ENCODE measurements around the gene LMO1. TPM values are rescaled to one million over a fixed set of nuclear protein-coding genes. Genes with fewer than 3 reads are reported as not detected.

Gene LMO1
- total RNA-seq, 2 experiments from 2014 or later = not detected

- no peak overlapping the region for H3K4me3 ChIP-seq (ENCODE audit: low read length)
Measured at GRCh38 chr11:8218409-8218808, 45.3 kb downstream of the LMO1 start.

GRCh38 chr11:8217926-8218325 lies 45.8 kb downstream of the LMO1 start:
- Mint-ChIP-seq H3K9me3 (no peaks in the 10 kb centered on the region), H3K27ac (no peak overlapping the region), H3K4me1 (ENCODE audit: low read depth) (no peaks in the 10 kb centered on the region), H3K4me3 (no peak overlapping the region), H3K27me3 (no peaks in the 10 kb centered on the region), H3K36me3 (ENCODE audit: low read depth) (no peaks in the 10 kb centered on the region)
- Histone ChIP-seq H3K9me3 (ENCODE audit: control insufficient read depth in 1 of 2, insufficient read depth in 1 of 2, low read length in 2 of 2) (no peaks in the 10 kb centered on the region), H3K27ac (ENCODE audit: low read depth in 1 of 2, low read length in 2 of 2) (no peak overlapping the region), H3K36me3 (ENCODE audit: insufficient read depth, low read length) (no peaks in the 10 kb centered on the region), H3K4me1 (ENCODE audit: insufficient read depth, low read length) (no peaks in the 10 kb centered on the region), H3K27me3 (ENCODE audit: control insufficient read depth in 1 of 2, insufficient read depth in 2 of 2, low read length in 2 of 2) (no peaks in the 10 kb centered on the region), H3K4me3 (ENCODE audit: low read length) (no peak overlapping the region)
- intact Hi-C loops (cut with DNase I, micrococcal nuclease) = no loop called here
- no peak for DNase-seq
- ChIA-PET POLR2A (no interaction called here), CTCF (no interaction called here)
- no peak for ATAC-seq (ENCODE audit: poor library complexity)
- TF ChIP-seq, protein P1, sequence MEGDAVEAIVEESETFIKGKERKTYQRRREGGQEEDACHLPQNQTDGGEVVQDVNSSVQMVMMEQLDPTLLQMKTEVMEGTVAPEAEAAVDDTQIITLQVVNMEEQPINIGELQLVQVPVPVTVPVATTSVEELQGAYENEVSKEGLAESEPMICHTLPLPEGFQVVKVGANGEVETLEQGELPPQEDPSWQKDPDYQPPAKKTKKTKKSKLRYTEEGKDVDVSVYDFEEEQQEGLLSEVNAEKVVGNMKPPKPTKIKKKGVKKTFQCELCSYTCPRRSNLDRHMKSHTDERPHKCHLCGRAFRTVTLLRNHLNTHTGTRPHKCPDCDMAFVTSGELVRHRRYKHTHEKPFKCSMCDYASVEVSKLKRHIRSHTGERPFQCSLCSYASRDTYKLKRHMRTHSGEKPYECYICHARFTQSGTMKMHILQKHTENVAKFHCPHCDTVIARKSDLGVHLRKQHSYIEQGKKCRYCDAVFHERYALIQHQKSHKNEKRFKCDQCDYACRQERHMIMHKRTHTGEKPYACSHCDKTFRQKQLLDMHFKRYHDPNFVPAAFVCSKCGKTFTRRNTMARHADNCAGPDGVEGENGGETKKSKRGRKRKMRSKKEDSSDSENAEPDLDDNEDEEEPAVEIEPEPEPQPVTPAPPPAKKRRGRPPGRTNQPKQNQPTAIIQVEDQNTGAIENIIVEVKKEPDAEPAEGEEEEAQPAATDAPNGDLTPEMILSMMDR (IDR thresholded peaks at IDR 0.05) = no peak

More at GRCh38 chr11:8218409-8218808, 45.3 kb downstream of the LMO1 start:
- TF ChIP-seq, protein P1 (IDR thresholded peaks at IDR 0.05) = no peak
- ChIA-PET POLR2A (no interaction called here), CTCF (no interaction called here)
- no peaks in the 10 kb centered on the region for H3K36me3 ChIP-seq (ENCODE audit: insufficient read depth, low read length)
- no peak overlapping the region for H3K27ac ChIP-seq (ENCODE audit: low read depth in 1 of 2, low read length in 2 of 2)
- Mint-ChIP-seq H3K27ac (no peak overlapping the region), H3K4me1 (ENCODE audit: low read depth) (no peaks in the 10 kb centered on the region), H3K9me3 (no peaks in the 10 kb centered on the region), H3K4me3 (no peak overlapping the region), H3K27me3 (no peaks in the 10 kb centered on the region), H3K36me3 (ENCODE audit: low read depth) (no peaks in the 10 kb centered on the region)
- DNase-seq (no peak), ATAC-seq (ENCODE audit: poor library complexity) (no peak)
- H3K9me3 ChIP-seq (ENCODE audit: control insufficient read depth in 1 of 2, insufficient read depth in 1 of 2, low read length in 2 of 2) = no peaks in the 10 kb centered on the region
- no peaks in the 10 kb centered on the region for H3K4me1 ChIP-seq (ENCODE audit: insufficient read depth, low read length)
- H3K27me3 ChIP-seq (ENCODE audit: control insufficient read depth in 1 of 2, insufficient read depth in 2 of 2, low read length in 2 of 2) = no peaks in the 10 kb centered on the region
- intact Hi-C loops (cut with DNase I, micrococcal nuclease) = no loop called here

GRCh38 chr11:8217136-8217535 lies 46.5 kb downstream of the LMO1 start:
- no peaks in the 10 kb centered on the region for H3K9me3 Mint-ChIP-seq
- H3K36me3 ChIP-seq (ENCODE audit: insufficient read depth, low read length) = no peaks in the 10 kb centered on the region
- H3K4me1 Mint-ChIP-seq (ENCODE audit: low read depth) = no peaks in the 10 kb centered on the region
- H3K36me3 Mint-ChIP-seq (ENCODE audit: low read depth) = no peaks in the 10 kb centered on the region
- intact Hi-C loops (cut with DNase I, micrococcal nuclease) = no loop called here
- H3K27me3 ChIP-seq (ENCODE audit: control insufficient read depth in 1 of 2, insufficient read depth in 2 of 2, low read length in 2 of 2) = no peaks in the 10 kb centered on the region
- no peak overlapping the region for H3K27ac Mint-ChIP-seq
- DNase-seq (no peak), ATAC-seq (ENCODE audit: poor library complexity) (no peak)
- H3K4me1 ChIP-seq (ENCODE audit: insufficient read depth, low read length) = no peaks in the 10 kb centered on the region
- no peak overlapping the region for H3K4me3 ChIP-seq (ENCODE audit: low read length)
- CTCF ChIA-PET = no interaction called here
- H3K27me3 Mint-ChIP-seq = no peaks in the 10 kb centered on the region
- H3K27ac ChIP-seq (ENCODE audit: low read depth in 1 of 2, low read length in 2 of 2) = no peak overlapping the region
- POLR2A ChIA-PET = no interaction called here
- no peaks in the 10 kb centered on the region for H3K9me3 ChIP-seq (ENCODE audit: control insufficient read depth in 1 of 2, insufficient read depth in 1 of 2, low read length in 2 of 2)
- no peak overlapping the region for H3K4me3 Mint-ChIP-seq
- TF ChIP-seq, protein P1 (IDR thresholded peaks at IDR 0.05) = no peak
